IPS DF 19.7 (cell line): ENCODE results near the gene MFRP.

Source experiments
- DNase-seq: peaks from one replicate; pipeline ENCODE4 v3.0.0-alpha.2; 2013; ENCODE audit warnings: low read depth, low spot score

The MFRP gene

DNA sequence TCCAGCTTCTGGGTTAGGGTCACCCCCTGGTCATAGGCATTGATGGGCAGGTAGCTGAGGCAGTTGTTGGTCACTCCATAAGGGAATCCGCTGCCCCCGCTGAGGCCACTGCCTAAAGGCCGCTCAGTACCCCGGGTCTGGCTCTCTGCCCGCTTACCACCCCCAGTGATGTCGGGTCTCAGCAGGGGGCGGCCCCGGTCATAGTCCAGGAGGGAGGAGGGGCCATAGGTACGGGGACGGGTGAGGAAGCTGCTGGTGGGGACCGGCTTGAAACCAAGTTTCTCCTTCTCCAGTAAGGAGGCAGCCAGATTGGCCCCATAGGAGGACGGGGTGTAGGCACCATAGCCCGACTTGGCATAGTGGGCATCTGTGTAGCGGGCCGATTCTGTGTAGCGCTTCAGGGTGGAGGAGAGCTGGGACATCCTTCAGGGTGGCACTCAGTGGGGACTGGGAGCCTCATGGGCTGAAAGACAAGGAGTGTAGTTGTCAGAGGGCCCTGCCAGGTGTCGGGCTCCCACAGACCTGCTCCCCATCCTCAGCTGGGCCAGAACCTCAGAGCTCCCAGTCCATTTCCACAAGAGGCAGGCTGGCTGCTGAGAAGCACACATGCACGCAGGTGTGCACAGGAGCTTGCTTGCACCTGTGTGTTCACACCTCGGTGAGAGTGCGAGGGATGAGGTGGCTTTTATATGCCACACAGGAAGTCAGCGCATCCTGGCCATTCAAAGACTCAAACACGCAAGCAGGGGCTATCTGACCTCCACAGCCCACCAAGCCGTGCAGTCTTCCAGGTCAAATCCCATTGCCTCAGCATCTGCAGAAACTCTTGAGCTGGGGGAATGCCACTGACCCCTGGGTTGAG lies 26.8 kb upstream of the MFRP start:
- no peak for DNase-seq

DNA sequence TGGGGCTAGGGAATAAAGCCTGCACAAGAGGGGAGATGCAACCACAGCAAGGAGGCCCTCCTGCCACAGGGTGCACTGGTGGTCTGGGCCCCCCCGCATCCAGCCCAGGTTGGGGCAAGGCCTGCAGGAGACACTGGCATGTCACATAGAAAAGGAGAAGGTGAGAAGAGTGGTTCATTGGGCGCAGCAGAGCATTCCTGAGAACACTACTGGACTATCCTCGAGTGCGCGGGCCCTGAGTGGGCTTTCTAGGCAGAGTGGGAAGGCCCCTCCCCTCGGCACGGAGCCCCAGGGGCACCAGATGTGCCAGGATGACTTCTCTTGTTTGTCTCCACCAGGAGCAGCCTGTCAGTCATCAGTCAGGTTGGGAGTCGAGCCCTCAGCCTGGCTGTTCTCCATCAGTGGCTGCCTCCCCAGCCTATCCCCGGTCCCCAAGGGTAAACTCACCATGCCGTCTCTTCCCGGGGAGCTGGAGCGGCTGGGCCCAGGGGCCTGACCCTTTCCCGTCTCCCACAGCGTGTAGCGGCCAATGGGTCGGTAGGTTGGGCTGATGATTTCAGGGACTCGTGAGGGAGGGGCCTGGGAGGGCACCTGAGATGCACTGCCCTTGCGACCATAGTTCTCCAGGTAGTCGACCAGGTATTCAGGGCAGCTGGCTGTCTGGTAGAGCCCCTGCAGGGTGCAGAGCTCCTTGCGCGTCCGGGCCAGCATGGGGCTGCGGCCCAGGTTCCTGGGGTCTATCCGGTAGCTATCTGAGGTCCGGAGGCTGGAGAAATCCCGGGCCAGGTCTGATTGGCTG lies 26.0 kb upstream of the MFRP start:
- DNase-seq = no peak

DNA sequence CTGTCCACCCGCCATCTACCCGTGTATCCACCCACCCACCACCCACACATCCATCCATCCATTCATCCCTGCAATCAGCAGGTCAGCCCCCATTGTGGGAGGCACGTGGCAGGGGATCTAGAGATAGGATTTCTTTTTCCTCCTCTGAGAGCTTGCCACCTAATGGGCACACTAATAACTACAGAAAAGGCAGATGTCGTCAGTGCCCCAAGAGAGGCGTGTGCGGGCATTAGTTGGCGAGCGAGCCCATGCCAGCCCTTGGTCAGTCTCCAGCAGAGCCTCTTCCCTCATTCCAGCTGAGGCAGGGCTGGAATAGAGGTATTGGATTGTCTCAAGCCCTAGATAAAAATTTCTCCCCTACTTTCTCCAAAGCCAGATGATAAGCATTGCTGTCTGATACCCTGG lies 25.3 kb upstream of the MFRP start:
- DNase-seq = no peak

DNA sequence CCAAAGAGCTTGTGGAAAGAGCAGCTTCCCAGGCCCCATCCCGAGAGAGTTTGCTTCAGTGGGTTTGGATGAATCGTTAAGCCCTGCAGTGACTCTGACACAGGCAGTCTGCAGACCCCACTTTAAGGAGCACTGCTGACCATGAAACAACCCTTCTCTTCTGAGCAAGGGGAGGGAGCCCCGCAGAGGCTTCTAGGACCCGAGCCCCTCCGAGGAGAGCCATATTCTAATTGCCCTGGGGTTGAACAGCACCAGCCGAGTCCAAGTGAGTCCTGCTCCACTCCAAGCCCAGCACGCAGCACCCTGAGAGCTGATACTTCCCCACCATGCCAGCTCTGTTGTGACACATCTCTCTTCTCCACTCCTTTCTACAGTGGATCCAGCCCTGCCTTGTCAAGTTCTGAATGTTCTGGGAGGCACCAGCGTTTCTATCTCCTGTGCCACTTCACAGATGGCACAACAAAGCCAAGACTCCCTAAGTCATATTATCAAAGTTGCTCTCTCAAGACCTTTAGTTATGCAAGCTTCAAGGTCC lies 24.6 kb upstream of the MFRP start:
- no peak for DNase-seq

DNA sequence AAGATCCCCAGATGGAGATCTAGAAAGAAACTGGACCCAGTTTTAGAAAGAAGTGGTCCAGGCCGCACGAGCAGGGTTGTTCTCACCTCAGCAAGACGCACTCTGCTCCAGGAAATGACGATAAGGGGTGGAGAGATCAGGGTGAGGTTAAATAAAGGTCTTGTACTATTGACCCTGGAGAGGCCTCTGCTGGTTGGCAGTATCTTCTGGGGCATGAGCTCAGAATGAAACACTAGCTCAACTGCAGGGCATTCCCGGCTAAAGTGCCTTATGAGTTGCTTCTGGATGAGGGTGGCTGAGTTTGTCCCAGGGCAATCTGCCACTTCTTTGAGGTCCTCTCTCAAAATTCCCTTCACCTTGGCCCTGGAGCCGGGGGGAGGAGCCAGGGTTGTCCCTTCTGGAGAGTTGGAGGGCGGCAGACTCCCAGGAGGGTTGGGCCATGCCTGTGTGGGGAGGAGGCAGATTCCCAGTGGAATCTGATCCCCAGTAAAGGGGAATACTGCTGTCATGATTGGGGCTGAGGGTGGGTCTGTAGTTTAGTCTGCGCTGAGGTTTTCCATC lies 24.1 kb upstream of the MFRP start:
- no peak for DNase-seq

DNA sequence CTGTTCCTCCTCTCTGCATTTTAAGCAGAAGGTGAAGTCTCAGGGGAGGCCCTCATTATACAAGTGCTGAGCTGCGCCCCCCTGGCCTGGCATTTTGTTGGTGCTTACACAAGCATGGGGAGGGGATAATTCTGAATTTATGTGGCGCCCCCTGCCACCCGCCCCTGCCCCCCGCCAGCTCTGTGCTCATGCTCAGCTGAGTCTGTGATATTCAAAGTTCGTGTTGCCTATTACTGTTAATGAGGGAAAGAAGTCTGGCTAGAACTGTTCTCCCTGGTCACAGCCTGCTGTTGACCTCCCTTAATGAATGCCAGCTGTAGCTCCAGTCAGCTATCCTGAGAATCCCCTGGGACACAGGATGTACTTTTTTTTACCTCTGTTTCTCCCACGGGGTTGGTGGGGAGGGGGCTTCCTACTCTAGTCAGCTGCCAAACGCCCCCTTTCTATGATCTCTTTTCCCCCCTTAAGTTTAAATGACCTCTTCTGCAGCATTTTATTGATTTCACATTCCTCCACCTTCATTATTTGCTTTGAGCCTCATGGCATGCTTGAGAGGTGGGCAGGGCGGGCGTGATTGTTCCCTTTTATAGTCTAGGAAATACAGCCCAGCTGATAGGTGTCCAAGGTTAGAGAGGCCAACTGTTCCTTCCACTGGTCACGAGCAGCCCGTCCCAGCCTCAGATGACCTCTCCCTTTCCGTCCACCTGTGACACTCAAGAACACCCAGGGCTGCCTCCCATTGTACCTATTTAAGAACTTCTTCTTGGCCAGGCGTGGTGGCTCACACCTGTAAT lies 22.8 kb upstream of the MFRP start:
- DNase-seq = no peak

DNA sequence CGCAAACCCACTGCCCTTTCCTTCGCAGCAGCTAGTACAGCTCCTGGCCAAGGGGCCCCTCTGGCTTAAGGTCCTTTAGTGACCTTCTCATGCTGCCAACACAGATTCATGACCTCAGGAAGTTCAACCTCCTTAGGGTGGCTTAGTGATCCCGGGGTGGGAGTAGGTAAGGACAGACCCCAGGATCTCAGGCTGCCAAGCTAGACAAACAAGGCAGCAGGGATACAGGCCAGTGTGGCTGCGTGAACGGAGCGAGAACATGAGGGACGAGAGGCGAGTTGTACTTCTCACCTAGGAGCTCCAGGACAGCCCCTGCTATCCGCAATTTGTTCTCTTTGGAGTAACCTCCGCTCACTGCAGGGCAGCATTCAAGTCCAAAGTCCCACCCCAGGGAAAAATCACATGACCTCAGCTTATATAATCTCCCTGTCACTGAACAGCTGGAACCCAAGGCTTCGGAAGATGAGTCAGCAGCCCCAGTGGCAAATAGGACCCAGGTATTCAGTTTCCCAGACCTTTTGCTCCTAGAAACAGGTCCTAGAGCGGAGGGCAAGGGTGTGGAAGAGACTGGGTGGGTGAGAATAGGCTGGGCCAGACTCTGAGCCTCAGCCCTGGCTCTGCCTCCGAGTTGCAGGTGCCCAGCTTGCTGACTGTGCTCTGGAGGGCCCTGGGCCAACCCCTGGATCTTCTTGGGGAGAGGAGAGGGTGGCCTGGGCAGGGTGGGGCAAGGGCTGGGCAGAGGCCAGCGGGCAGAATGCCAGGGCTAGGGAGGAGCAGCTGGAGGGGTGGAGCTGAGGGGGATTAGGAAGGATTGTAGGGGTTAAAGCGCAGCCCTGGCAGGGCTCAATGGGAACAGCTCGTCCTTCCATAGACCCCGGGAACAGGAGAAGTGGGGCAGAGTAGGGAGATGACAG lies 21.9 kb upstream of the MFRP start:
- no peak for DNase-seq

DNA sequence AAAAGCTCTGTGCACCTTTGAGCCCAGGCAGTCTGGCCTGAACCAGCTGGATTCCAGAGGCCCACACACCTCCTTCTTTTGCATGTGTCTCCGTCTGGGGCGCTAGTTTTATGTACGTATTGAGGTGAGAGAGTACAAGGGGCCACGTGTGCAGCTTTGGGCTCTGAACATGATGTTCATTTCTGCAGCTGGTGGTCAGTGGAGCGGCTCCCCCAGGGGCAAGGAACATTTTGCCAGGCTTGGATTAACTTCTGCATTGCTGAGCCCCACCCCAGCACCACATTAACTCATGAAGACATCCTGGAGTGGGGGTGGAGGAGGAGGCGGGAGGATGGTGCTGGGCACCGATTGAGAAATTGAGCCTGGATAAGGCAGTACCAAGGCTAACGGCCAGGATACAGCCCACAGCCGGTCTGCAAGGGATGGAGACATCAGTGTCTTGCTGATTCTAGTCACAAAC lies 21.2 kb upstream of the MFRP start:
- no peak for DNase-seq

DNA sequence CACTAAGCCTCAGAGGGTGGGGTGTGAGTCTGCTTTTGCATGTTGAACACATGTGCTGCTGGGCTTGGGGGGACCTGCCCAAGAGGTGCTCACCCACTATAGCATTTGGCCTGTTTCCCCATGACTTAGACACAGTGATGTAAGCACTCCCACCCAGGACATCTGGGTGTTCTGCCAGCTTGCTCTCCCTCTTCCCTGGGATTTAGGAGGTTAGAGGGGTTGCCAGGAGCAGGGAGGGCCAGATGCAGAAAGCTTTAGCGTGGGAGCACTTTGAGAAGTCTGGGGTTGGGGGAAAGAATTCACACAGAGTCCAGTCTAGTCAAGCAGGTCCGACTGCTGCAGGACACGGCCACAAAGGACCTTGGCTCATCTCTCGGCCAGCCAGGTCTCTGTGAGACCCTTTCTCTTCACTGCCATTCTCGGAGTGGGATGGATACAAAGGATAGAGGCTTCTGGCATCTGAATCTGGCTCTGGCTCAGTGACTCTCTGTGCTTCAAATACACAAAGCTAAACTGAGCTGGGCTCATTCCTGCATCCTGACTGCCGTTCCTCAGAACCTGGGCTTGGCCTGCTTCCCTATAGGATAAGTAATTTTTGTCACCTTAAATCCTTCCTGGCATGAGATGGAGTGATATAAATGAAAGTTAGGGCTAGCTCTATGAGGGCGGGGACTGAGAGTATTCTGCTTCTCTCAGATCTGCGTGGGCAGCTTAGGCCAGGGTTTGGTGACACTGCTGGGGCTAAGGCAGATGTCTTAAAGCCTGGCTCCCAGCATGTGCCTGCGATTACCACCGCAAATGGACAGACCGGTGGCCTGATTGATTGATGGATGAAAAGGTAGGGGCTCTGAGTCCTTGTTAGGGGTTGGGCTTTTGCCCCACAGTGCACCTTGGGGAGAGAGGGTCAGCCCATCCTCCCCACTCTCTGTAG lies 20.4 kb upstream of the MFRP start:
- DNase-seq = no peak

DNA sequence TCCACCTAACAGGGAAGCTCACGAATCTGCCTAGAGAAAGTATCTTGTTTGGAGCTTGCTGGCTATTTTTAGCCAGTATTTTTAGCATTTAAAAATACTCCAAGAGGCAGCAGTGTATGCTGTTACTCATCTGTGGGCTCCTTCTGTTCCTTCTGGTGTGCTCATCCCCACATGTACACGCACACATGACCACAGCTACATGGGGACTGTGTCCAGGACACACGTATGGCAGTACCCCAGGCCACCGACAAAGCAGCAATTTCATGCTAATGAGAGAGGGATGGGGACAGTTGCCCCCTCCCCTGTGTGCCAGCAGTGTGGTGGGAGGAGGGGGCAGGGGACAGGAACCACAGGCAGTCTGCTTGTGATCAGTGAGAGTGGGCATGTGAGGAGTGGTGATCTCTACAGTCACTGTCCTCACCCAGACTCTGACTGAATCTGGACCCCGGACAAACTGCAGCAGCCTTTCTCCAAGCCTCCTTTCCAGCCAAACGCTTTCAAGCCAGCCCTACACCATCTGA lies 18.6 kb upstream of the MFRP start:
- DNase-seq = no peak

DNA sequence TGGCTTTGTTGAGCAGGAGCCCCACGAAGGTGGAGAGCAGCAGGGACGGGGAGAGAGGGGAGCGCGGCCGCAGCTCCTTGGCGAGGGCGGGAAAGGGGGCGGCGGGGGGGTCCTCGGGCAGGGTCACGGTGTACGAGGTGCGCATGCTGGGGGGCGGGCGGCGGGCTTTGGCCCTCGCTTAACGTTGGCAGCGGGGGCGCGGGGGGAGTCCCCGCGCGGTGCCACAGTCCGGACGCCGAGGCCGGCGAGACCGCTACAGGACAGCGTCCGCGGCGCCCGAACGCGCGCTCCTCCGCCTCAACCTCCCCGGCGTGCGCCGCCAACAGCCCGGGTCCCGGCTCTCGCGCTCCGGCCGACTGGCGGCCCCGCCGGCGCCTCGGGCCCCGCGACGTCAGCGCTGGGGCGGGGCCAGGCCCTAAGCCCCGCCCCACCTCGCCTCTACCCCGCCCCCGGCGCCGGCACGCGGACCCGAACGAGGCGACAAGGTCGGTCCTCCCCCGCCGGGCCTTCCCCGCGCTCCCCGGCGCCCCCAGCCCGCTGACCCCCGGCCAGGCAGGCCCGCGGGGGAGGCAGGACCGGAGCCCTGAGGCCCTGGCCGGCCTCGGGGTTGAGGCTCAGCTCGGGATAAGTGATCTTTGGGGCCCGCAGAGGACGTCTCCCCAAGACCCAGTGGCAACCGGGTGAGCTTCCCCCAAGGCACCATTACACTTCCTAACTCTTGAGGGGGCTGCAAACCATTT lies 17.5 kb upstream of the MFRP start:
- no peak for DNase-seq

DNA sequence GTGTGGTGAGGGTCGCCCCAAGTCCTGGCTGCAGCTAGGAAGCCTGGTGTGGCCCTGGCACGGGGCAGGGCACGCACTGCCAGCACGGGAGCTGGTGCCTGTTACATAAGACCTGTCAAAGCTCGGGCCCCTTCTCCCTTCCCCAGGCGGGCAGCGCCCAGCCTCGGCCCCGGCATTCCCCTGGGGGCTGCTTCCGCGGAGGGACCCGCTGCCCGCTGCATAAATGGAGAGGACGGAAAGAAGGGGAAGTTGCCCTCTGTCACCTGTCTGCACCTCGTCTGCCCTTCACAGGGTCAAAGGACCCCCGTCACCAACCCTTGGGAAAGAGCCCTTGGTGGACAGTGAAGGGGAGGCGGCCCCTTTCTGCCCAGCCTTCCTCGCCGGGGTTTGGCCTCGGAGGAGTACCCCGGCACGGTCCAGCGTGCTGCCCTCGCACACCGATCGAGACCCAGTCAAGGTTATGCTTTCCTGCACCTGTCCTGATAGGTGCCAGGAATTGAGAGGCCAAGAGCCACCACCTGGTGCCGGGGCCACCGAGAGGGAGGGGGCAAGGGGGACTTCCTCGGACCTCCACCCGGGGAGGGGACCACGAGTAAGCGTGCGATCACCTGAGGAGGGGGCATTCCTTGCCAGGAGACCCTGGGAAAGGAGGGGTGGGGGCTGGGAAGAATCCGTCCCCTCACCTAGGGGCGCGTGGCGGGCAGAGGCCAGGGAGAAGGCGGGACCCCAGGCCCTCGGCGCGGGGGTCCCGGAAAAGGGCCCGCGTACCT lies 16.8 kb upstream of the MFRP start:
- DNase-seq = no peak

DNA sequence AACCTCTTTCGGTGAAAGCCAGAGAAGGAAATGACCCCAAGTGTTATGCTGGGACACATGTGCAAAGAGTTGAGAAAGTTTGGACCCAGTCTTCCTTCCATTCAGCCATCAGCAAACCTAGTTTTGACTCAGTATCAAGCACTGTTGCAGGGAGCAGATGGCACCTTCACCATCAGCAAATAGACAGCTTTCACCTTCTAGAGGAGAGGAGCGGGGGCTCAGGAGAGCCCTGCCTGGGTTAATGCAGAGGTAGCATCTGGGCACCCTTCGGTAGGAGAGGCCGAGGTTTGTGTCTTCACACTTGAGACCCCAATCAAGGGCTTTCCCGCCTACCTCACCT lies 16.2 kb upstream of the MFRP start:
- no peak for DNase-seq

DNA sequence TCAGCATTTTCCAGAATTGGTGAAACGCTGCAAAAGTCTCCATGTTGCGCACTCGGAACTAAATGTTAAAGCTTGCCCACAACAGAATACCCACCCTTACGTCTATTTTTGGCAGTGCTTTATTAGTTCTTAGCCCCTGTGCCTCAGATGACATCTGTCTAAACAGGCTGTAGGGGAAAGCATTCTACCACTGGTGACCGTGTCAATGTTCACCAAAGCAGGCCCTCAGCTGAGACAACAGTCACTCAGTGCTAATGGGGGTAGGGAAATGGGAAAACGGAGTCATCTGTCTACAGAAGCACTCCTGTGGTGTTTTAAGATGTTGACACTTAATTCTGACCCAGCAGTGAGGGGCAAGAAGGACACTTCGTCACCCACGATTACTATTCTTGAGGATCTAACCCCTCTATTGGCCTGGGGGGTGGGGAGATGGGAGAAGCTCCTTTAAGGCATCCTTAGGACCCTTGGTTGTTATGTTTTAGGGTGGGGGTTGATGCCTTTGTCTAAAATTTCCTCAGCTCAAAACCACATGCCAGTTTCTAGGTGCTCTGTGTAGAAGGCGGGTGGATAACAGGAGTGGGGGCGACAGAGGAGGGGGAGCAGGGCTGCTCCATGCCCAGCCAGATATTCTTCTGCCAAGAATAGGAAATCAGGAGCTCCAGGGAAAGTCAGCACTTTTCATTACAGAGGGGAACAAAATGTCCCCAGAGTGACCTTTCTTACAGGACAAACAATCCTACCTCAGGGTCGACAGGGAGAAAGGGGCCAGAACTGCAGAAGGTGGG lies 15.6 kb upstream of the MFRP start:
- DNase-seq = no peak

DNA sequence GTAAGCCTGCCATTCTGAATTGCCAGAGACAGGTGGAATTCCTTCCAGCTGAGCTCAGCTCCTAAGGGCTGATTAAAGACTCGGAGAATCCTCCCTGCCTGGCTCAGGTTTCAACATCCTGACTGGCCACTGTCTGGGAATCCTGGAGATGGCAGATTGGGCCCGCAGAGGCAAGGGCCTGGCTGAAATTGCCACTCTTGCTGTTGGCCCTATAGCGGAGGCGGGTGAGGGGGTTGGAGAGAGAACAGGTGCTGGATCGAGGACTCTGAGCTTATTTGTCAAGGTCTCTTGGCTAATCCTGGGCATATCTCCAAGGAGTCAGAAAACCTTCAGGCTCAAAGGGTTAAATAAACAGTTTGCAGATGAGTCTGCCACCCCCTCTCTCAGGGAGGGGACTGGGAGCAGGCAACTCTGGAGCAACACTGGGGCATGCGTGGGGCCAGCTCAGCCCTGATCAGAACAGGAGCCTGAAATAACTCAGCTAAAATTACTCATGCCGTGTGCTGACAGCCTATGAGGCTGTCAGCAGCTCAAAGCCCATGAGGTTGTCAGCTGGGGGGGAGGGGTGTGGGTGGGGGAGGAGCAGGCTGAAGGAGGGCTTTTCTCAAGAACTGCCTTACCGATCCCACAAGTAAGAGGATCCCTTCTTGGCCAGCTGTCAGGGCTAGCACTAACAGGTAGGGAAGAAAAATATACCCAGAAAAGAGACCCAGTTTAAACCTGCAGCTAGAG lies 14.7 kb upstream of the MFRP start:
- DNase-seq = no peak
